DOHH2 (cell line): Measurements from ENCODE around the gene TBK1.

Source experiments
- EZH2phosphoT487 ChIP-seq: fragments of 200-600 bp; sonication (generic); IDR thresholded peaks from 2 replicates; pipeline ENCODE4 v1.6.1; 2017; ENCODE audit warnings: borderline replicate concordance, mild to moderate bottlenecking, antibody characterized with exemption, low read length, moderate library complexity, mixed read lengths
- TF ChIP-seq, protein P1 (sequence below): fragments of 200-600 bp; sonication (generic); IDR thresholded peaks from one replicate; pipeline ENCODE4 v1.5.1; 2014; ENCODE audit warnings: antibody characterized with exemption, mild to moderate bottlenecking, low read depth, low read length; ENCODE audit not compliant: poor library complexity, severe bottlenecking

DNA sequence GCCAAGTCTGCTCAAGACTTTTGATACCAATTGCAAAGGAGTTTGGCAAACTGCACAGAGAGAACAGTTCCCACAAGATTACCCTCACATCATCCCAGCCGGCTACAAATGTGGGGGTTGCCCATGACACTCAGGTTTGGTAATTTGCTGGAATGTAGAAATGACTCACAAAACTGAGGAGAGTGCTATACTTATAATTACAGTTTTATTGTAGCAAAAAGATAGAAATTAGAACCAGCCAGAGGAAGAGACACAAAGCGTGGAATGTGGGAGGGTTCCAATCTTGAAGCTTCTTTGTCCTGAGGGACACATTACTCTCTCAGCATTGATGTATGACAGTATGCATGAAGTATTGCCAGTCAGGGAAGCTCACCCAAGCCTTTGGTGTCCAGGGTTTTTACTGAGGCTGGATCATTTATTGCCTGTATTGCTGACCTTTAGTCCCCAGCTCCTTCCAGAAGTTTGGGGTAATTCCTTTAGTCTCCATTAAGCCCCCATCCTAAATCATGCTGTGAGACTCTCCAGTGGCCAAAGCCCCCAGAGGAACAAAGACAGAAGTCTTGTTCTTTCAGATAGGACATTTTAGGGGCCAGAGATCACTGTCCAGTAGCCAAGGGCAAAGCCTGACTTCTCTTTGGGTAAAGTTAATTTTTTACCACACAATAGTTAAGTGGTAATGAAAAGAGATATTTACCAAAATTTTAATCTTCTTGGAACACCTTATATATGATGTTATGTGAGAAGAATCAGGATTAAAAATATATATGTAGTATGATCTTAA lies 9.9 kb downstream of the TBK1 start:
- TF ChIP-seq, protein P1, sequence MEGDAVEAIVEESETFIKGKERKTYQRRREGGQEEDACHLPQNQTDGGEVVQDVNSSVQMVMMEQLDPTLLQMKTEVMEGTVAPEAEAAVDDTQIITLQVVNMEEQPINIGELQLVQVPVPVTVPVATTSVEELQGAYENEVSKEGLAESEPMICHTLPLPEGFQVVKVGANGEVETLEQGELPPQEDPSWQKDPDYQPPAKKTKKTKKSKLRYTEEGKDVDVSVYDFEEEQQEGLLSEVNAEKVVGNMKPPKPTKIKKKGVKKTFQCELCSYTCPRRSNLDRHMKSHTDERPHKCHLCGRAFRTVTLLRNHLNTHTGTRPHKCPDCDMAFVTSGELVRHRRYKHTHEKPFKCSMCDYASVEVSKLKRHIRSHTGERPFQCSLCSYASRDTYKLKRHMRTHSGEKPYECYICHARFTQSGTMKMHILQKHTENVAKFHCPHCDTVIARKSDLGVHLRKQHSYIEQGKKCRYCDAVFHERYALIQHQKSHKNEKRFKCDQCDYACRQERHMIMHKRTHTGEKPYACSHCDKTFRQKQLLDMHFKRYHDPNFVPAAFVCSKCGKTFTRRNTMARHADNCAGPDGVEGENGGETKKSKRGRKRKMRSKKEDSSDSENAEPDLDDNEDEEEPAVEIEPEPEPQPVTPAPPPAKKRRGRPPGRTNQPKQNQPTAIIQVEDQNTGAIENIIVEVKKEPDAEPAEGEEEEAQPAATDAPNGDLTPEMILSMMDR = no peak
- no peak for TF ChIP-seq EZH2phosphoT487
